ENCODE results near the gene ZAP70.

Gene ZAP70

GRCh38 chr2:97752342-97753334, 39.3 kb downstream of the ZAP70 start:
- DNase-seq (ENCODE audit: low spot score), result no peak

- no peak for DNase-seq (ENCODE audit: low spot score)
Measured at GRCh38 chr2:97754690-97755346, 41.4 kb downstream of the ZAP70 start.

- no peak for DNase-seq (ENCODE audit: low spot score)
Measured at GRCh38 chr2:97755491-97755890, 42.1 kb downstream of the ZAP70 start.

DNA sequence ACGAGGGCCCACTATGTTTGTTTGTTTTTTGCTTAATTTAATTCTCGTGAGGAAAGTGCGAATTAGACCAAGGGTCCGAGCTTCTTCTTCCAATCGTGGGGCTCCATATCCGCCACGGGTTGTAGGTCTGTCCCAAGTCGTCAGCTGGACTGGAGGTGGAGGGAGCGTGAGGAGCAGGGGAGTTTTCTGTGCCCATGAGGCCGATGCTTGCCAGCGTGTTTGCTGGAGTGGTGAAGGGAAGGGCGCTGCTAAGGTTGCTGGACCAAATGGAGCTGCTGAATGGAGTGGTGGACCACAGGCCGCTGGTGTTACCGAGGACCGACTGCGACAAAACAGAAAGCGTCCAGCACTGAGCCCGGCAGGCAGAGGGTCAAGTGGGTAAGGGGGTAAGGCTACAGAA, 43.7 kb downstream of the ZAP70 start:
- DNase-seq (ENCODE audit: low spot score), result no peak

DNA sequence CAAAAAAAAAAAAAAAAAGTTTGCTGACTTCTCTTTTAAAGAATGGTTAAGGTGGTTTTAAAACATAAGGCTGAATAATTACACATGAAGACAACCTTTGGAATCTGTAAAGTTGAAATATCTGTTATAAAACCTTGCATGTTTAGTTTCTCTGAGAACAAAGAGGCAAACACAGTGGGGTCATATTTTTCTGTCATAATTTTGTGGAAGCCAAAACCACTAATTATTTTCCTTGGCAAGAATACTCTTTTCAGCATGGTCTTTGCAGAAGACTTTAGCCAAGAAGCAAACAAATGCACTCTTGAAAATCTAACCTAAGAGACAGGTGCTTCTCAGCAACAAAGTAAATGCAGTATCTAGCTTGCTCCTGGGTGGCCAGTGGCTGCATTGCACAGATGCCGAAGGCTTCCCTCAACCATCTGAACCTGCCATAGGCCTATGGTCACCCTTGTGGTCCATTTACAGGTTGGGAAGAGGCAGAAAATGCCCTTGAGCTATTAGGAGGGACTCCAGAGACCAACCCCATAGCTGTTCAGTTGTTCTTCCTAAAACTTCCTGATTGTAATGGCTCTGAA, 44.8 kb downstream of the ZAP70 start:
- no peak for DNase-seq (ENCODE audit: low spot score)

- peak; percentile 2 for DNase-seq (ENCODE audit: low spot score)
Measured at GRCh38 chr2:97759727-97760407, 46.5 kb downstream of the ZAP70 start.

- DNase-seq (ENCODE audit: low spot score), result no peak
Measured at GRCh38 chr2:97760480-97761049, 47.2 kb downstream of the ZAP70 start.

DNA sequence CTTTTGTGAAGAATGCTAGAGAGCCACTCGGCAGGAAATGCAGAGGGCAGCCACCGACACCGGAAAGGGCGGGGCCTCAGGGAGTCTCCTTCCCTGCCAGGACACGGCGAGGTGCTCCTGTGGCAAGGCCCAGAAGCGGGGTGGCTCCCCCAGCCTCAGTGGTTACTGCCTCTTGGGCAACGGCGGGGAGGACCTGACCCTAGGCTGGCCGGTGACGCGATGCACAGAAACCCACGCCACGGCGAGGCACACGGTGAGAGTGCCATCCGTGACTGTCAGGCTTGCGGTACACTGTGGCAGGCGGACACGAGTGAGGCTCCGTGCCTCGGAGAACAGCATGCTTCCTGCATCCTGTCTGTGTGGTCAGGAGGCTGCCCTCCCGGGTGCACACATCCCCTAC, 47.8 kb downstream of the ZAP70 start:
- peak; percentile 46 for DNase-seq (ENCODE audit: low spot score)

DNA sequence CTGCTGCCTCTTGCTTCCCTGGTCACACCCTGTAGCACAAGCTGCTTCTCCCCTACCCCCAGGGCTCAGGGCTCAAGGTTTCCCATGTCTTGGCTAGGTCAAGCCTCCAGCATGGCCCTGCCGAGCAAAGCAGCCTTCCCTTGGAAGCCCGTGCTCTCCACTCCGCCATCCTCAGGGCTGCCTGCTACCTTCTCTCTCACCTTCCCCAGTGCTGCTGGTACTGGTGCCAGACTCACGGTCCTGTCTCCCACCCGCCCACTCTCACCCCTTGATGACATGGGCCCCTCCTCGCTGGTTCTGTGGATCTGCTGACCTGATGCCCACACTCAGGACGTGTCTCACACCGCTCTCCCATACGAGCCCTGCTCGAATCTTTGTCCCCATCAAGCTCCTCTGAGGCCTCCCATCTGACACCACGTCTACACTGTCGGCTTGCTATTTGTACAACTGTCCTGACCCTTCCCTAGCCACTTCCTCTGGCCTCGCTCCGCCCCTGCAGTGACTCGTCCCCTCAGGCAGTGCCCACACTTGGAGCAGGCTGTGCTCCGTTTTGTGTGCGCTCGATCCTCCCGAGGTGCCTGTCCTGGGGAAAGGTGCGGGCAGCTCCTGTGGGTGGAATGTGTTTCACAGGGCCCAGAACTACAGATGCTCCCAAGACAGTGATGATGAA, 49.9 kb downstream of the ZAP70 start:
- DNase-seq (ENCODE audit: low spot score), result no peak

GRCh38 chr2:97764559-97765263, 51.3 kb downstream of the ZAP70 start:
- DNase-seq (ENCODE audit: low spot score), result no peak

DNA sequence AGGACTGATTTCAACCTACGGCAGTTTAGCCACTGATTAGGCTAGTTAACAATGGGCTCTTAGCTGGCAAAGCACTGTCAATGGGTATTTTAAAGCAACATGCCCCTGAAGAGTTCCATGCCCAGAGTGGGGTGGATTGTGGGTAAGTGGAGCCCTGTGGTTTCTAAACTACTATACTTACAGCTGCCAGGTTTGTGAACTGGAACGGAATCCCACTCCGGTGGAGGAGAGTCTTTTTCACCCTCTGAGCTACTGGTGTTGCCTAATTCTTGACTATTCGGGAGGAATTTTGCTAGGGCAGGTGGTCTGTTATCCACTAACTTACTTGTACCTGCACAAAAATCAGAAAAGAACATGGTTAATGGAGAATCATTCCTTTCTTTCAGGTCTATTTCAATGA, 52.6 kb downstream of the ZAP70 start:
- no peak for DNase-seq (ENCODE audit: low spot score)

- no peak for DNase-seq (ENCODE audit: low spot score)
Measured at GRCh38 chr2:97766567-97766966, 53.2 kb downstream of the ZAP70 start.

DNA sequence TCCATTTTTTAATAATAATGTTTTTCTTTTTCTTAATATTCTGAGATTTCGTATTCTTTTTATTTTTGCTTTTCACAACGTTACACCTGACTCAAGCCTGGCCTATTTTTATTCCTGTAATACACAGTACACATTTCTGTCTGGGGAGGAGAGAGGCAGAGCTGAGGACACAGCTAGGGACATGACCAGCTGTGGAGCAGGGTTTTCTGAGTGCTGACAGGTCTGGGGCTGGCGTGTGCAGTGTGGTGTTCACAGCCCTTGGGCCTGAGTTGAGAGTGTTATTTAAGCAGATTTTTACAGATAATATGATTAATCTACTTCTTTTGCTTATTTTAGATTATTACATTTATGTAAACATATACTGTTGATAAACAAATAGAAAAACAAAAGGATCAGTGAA, 55.9 kb downstream of the ZAP70 start:
- no peak for DNase-seq (ENCODE audit: low spot score)

- no peak for DNase-seq (ENCODE audit: low spot score)
Measured at GRCh38 chr2:97769711-97770110, 56.3 kb downstream of the ZAP70 start.

- DNase-seq (ENCODE audit: low spot score), result no peak
Measured at GRCh38 chr2:97770445-97770844, 57.1 kb downstream of the ZAP70 start.

GRCh38 chr2:97774425-97774824, 61.0 kb downstream of the ZAP70 start:
- no peak for DNase-seq (ENCODE audit: low spot score)

- DNase-seq (ENCODE audit: low spot score), result no peak
Measured at GRCh38 chr2:97775074-97775473, 61.7 kb downstream of the ZAP70 start.

- no peak for DNase-seq (ENCODE audit: low spot score)
Measured at GRCh38 chr2:97779141-97779540, 65.8 kb downstream of the ZAP70 start.

- no peak for DNase-seq (ENCODE audit: low spot score)
Measured at GRCh38 chr2:97781981-97782380, 68.6 kb downstream of the ZAP70 start.

DNA sequence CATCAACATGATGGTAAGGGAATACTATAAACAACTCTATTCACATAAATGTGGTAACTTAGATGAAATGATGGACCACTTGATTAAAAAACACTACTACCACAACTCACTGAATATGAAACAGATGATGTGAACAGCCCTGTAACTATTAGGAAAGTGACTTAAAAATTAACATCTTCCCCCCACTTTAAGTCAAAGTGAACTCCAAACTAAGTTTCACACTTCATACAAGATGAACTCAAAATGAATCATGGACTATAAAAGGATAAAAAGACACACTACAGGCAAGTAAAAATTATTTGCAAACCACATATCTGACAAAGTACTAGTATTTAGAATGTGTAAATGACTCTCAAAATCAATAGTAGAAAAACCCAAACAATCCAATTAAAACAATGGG, 71.6 kb downstream of the ZAP70 start:
- no peak for DNase-seq (ENCODE audit: low spot score)

DNA sequence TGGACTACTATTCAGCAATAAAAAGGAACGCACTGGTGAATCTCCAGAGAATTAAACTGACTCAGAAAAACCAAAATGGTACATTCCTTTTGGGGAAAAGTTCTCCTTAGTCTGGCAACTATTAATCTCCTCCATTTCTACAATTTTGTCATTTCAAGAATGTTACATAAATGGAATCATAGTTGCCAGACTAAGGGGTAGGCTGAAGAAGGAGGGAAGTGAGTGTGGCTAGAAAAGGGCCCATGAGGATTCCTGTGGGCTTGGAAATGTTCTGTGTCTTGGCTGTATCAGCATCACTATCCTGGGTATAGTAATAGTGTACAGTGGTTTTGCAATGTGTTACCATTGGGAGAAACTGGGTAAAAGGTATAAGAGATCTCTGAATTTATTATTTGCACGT, 72.4 kb downstream of the ZAP70 start:
- no peak for DNase-seq (ENCODE audit: low spot score)
